WTC11 (cell line): Measurements from ENCODE around the gene COMMD6. TPM values are rescaled to one million over a fixed set of nuclear protein-coding genes. Genes with fewer than 3 reads are reported as not detected.

Experiments
- ATAC-seq: fragments of 200-7000 bp; cut with Tn5 transposase; 2 replicates; pipeline ENCODE4 v1.10.0; 2021; ENCODE audit warnings: mild to moderate bottlenecking, moderate library complexity
- CTCF ChIA-PET: fragments of 300-600 bp; sonication (Branson Sonifier 250); formaldehyde crosslinking; loops from one replicate; lab custom pipeline; 2021; ENCODE audit warnings: antibody characterized with exemption; lab: Charles Lee
- POLR2A ChIA-PET: fragments of 350-600 bp; sonication (Branson Sonifier 250); formaldehyde crosslinking; loops from one replicate; lab custom pipeline; 2021; ENCODE audit warnings: antibody characterized with exemption; lab: Charles Lee
- DNase-seq: peaks from one replicate; pipeline ENCODE4 v3.0.0; 2021; ENCODE audit warnings: low spot score
- H3K27ac Mint-ChIP-seq: 2 replicates; pipeline ENCODE4 v1.8.0; 2021; ENCODE audit warnings: mixed read lengths
- H3K27me3 Mint-ChIP-seq: 2 replicates; pipeline ENCODE4 v1.8.0; 2021; ENCODE audit warnings: low read depth, mild to moderate bottlenecking, moderate library complexity, mixed read lengths
- H3K36me3 Mint-ChIP-seq: 2 replicates; pipeline ENCODE4 v1.8.0; 2021; ENCODE audit warnings: mixed read lengths
- H3K4me1 Mint-ChIP-seq: 2 replicates; pipeline ENCODE4 v1.8.0; 2022; ENCODE audit warnings: mixed read lengths
- H3K4me3 Mint-ChIP-seq: 2 replicates; pipeline ENCODE4 v1.8.0; 2021; ENCODE audit warnings: mild to moderate bottlenecking, moderate library complexity, mixed read lengths
- H3K9me3 Mint-ChIP-seq: 2 replicates; pipeline ENCODE4 v1.8.0; 2021; ENCODE audit warnings: mixed read lengths
- ARID4B ChIP-seq: sonication (generic); formaldehyde crosslinking; IDR thresholded peaks from 2 replicates; pipeline ENCODE4 v1.8.0; 2023; ENCODE audit warnings: missing genetic modification reagents, mild to moderate bottlenecking, borderline replicate concordance
- ATF2 ChIP-seq: sonication (generic); formaldehyde crosslinking; IDR thresholded peaks from 2 replicates; pipeline ENCODE4 v1.8.1; 2022; ENCODE audit warnings: low read depth, missing genetic modification reagents, borderline replicate concordance
- ATF3 ChIP-seq: sonication (generic); formaldehyde crosslinking; conservative IDR thresholded peaks from 2 replicates; pipeline ENCODE4 v1.8.1; 2022; ENCODE audit warnings: mild to moderate bottlenecking, missing genetic modification reagents
- ETV6 ChIP-seq: sonication (generic); formaldehyde crosslinking; IDR thresholded peaks from 2 replicates; pipeline ENCODE4 v1.8.1; 2022; ENCODE audit warnings: mild to moderate bottlenecking, missing genetic modification reagents
- MLX ChIP-seq: sonication (generic); formaldehyde crosslinking; IDR thresholded peaks from 2 replicates; pipeline ENCODE4 v1.8.1; 2023; ENCODE audit warnings: mild to moderate bottlenecking, missing genetic modification reagents, moderate library complexity
- MXD4 ChIP-seq: fragments of 250-450 bp; sonication (Bioruptor Pico); IDR thresholded peaks from 2 replicates; pipeline ENCODE4 v1.8.0; 2021; ENCODE audit warnings: mild to moderate bottlenecking, moderate library complexity, borderline replicate concordance
- MYBL2 ChIP-seq: sonication (generic); formaldehyde crosslinking; IDR thresholded peaks from 2 replicates; pipeline ENCODE4 v1.8.1; 2023; ENCODE audit warnings: mild to moderate bottlenecking, moderate library complexity, missing genetic modification reagents
- NFATC4 ChIP-seq: fragments of 250-450 bp; sonication (Bioruptor Pico); IDR thresholded peaks from 2 replicates; pipeline ENCODE4 v1.9.0; 2021; ENCODE audit warnings: mild to moderate bottlenecking
- NFE2L1 ChIP-seq: sonication (generic); formaldehyde crosslinking; IDR thresholded peaks from 2 replicates; pipeline ENCODE4 v1.8.1; 2023; ENCODE audit warnings: missing genetic modification reagents
- ZBTB21 ChIP-seq: sonication (generic); formaldehyde crosslinking; IDR thresholded peaks from 2 replicates; pipeline ENCODE4 v1.8.1; 2023; ENCODE audit warnings: mild to moderate bottlenecking, missing genetic modification reagents, borderline replicate concordance
- ZBTB43 ChIP-seq: sonication (generic); formaldehyde crosslinking; IDR thresholded peaks from 2 replicates; pipeline ENCODE4 v1.8.1; 2023; ENCODE audit warnings: mild to moderate bottlenecking, missing genetic modification reagents
- ZNF232 ChIP-seq: sonication (generic); formaldehyde crosslinking; IDR thresholded peaks from 2 replicates; pipeline ENCODE4 v1.8.0; 2022; ENCODE audit warnings: mild to moderate bottlenecking, missing genetic modification reagents
- ZNF423 ChIP-seq: fragments of 250-450 bp; sonication (Bioruptor Pico); IDR thresholded peaks from 2 replicates; pipeline ENCODE4 v2.1.2; 2022; ENCODE audit warnings: mild to moderate bottlenecking, moderate library complexity
- ZSCAN18 ChIP-seq: fragments of 250-450 bp; sonication (Bioruptor Pico); IDR thresholded peaks from 2 replicates; pipeline ENCODE4 v2.1.2; 2022; ENCODE audit warnings: mild to moderate bottlenecking, moderate library complexity
- total RNA-seq: library from RNA; stranded (reverse); gene quantifications from 3 replicates; pipeline ENCODE4 v1.2.3, GENCODE V29; 2021

The COMMD6 gene
- total RNA-seq, 1 experiment from 2014 or later = 94.6 TPM

GRCh38 chr13:75514080-75514995, 23.3 kb downstream of the COMMD6 start (continued):
- TF ChIP-seq ZSCAN18 = no peak
- TF ChIP-seq ZNF232 = no peak
- no peak for TF ChIP-seq MXD4 (CRISPR knock-in tag)
- TF ChIP-seq MLX (CRISPR knock-in tag) = no peak
- TF ChIP-seq NFE2L1 (CRISPR knock-in tag) = no peak
- no peak for TF ChIP-seq ZNF423 (CRISPR knock-in tag)
- TF ChIP-seq MYBL2 = no peak

- TF ChIP-seq ETV6 (CRISPR knock-in tag) (no peak), ARID4B (CRISPR knock-in tag) (no peak), ZBTB43 (CRISPR knock-in tag) (no peak), ZBTB21 (CRISPR knock-in tag) (no peak), ATF2 (CRISPR knock-in tag) (no peak), ATF3 (no peak), NFATC4 (CRISPR knock-in tag) (no peak), ZSCAN18 (no peak)
- TF ChIP-seq, all 79 proteins: peak for 0
- ATAC-seq = no peak
Observed at GRCh38 chr13:75513271-75513670, 24.4 kb downstream of the COMMD6 start.

More at GRCh38 chr13:75513271-75513670, 24.4 kb downstream of the COMMD6 start:
- Mint-ChIP-seq H3K27ac (no peak overlapping the region), H3K36me3 (peaks cover 7% of the 10 kb centered on the region), H3K4me1 (no peaks in the 10 kb centered on the region), H3K9me3 (peaks cover 16% of the 10 kb centered on the region), H3K27me3 (no peaks in the 10 kb centered on the region), H3K4me3 (no peak overlapping the region)
- CTCF ChIA-PET = no interaction called here
- no peak for DNase-seq
- POLR2A ChIA-PET = no interaction called here
